GM18507 (cell line): ENCODE data around the gene CCDC50.

Experiments used
- DNase-seq: peaks from one replicate; pipeline ENCODE4 v3.0.0; 2011; ENCODE audit warnings: low read depth; ENCODE audit not compliant: insufficient read length; ENCODE audit errors: extremely low spot score
- FAIRE-seq: peaks from 2 replicates; lab custom pipeline; 2011; peaks lifted over from hg19 to GRCh38; lab: Jason Lieb, UNC

The CCDC50 gene

DNA sequence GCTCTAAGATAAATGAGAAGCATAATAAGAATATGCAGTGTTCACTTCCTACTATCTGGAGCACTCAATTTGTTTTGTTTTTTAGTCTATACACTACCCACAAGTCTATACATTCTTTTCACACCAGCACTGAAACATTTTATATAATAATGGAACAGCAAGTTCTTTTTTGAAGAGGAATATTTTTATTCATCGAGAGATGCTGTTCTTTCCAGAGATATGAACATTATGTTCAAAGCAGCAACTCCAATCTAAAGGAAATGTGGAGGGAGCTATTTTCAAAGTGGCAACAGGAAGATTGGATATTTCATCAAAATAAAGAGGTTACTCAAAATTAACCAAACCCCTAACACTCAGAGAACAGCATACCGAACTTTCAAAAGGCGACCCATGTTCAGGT, 115.4 kb downstream of the CCDC50 start:
- FAIRE-seq (no peak), DNase-seq (no peak)
